GM18502 (cell line): ENCODE measurements around the gene BCORL1.

Experiments used
- ATAC-seq: cut with Tn5 transposase; IDR thresholded peaks from one replicate; pipeline ENCODE4 v1.9.1; 2021; ENCODE audit warnings: mild to moderate bottlenecking; ENCODE audit not compliant: unreplicated experiment, poor library complexity

The BCORL1 gene

DNA sequence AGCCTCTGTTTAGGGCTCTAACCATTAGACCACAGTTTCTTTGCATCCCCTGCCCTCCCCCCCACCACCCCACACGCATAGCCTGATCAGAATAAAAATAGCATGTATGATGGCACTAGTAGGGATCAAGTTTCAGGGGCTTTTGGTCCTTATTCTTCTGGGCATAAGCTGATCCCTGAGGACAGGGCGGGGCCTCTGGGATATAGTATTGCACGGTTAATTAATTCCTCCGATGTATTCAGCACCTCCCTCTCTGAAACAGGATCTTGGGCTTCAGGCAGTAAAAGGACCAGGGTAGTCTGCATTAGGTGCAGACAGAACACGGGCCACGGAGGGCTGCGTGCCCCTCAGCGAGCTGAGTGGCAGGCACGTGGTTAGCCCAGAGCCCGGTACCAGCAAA is 70.8 kb downstream of the BCORL1 start:
- no peak for ATAC-seq

DNA sequence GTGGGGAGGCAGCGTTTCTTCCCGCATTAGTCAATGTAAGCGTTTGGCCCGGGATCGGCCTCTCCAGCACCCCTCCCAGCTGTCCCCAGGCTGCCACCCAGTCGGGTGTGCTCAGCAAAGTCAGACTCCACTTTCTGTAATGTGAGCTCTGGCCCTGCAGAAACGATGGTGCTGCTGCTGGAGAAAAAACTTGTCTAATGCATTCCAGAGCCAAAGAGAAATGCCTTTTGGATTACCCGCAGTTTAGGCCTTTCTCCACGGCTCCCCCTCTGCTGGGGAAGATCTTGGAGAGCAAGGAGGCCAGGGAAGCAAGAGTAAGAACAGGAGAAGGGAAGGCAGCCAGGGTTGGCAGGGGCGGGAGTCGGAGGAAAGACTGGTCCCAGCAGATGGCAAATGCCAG is 72.7 kb downstream of the BCORL1 start:
- no peak for ATAC-seq

DNA sequence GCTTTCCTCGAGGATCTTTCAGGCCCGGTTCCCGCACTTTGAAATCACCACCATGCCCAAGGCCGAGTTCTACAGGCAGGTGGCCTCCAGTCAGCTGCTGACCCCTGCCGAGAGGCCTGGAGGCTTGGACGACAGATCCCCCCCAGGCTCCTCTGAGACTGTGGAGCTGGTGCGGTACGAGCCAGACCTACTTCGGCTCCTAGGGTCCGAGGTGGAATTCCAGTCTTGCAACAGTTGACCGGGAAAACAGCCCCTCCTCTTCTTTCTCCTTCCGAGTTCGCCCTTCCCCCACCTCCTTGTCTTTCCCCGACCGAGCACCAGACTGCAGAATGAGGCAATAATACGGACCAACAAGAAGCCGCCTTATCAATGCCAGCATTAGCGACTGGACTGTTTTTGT is 73.5 kb downstream of the BCORL1 start:
- no peak for ATAC-seq

DNA sequence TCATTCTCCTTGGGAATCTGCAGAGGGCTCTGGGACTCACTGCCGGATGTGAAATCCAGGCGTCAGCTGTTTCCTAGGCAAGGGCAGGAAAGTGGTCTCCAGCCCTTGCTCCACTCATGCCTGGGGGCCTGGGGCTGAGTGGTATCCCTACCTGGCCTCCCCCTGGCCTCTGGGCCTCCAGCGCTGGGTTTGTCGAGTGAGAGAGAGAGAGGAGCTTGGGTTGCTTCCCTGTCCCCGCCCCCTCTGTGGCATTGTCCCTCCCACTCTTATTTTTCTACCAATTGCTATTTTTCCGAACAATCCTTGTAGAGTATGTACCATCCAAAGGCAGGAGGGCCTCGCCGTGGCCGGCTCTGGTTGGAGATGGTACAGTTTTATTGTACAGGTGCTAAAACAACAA is 74.8 kb downstream of the BCORL1 start:
- no peak for ATAC-seq

DNA sequence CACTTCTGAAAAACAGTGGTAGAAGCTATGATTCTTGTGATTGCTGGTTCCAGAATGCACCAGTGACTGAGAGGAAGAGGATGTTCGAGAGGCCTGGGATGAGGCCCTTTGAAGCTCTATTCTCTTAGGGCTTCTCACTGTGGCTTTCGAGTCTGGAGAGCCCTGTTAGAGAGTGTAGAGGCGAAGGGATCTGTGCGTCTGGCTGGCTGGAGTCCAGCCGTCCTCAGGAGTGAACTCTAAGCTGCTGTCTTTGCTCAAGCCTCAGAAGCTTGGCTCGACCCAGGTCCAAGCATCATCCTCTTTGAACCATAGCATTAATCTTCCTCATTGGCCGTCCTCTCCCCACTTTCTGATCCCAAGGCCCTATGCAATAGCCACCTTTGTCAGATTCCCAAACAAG is 76.2 kb downstream of the BCORL1 start:
- no peak for ATAC-seq

DNA sequence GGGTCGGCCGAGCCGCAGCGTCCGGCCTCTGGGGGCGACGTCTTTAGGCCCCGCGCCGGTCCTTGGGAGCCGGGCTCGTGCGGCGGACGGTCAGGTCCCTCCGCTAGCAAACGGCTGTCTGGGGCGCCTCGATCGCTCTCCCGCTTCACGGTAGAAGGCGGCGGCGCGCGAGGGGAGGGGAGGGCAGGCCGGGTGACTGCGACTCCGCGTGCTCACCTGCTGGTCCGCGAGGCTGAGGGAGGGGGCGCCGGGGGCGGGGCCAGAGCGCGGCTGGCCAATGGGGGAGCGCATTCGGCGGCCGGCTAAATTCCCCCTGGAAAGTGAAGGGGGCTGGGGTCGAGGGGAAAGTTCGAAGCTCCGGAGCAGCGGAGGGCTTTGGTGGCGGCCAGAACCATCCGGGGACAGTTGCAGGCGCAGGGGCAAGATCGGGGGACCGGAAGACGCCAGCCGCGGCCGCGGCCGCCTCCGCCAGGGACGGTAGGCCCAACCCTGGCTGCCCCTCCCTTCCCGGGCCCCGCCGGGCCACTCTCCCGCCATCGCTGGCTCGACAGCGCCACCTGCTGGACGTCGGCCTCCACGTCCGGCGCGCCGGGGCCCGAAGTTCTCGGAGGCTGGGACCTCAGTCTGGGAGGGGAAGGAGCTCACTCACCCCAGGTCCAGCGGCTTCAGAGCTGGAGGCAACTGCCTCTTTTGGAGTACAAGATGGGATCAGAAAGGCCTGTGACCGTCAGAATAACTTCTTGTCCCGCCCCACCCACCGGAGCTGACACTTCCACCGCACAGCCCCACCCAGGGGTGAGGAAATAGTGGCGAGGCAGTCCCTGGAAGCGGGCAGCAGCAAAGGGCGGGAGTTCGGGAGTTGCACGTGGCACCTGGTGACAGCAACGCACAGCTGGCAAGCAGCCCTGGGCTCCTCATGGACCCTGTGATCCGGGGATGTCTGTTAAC is 78.0 kb downstream of the BCORL1 start:
- peak; percentile 92 for ATAC-seq

DNA sequence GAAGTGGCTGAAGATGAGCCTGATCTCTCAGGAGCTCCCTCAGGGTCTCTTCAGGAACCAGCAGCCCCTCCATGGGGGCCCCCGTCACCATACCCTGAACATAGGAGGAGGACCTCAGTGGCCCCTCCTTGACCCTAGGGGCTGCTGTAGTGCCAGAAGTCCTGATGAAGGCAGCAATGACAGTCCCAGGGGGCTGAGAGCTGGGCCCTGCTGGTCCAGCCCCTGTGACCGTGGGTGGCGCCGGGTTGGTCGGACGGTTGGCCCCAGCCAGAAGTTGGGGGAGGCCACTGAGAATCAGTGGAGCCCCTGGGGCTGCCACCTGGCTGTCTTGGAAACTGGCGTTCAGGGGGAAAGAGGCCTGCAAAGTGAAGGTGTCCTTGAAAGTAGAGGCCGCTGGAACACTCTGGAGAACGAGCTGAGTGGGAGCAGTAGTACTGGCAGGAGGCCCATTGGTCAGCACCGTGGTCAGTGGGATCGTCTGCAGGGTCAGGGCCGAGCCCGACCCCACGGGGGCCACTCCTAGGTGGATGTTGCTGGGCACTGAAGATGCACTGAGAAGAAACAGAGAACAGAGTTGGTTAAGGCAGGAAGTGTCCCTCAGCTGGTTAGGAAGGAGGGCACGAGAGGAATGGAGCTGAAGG is 84.7 kb downstream of the BCORL1 start:
- ATAC-seq, result no peak

DNA sequence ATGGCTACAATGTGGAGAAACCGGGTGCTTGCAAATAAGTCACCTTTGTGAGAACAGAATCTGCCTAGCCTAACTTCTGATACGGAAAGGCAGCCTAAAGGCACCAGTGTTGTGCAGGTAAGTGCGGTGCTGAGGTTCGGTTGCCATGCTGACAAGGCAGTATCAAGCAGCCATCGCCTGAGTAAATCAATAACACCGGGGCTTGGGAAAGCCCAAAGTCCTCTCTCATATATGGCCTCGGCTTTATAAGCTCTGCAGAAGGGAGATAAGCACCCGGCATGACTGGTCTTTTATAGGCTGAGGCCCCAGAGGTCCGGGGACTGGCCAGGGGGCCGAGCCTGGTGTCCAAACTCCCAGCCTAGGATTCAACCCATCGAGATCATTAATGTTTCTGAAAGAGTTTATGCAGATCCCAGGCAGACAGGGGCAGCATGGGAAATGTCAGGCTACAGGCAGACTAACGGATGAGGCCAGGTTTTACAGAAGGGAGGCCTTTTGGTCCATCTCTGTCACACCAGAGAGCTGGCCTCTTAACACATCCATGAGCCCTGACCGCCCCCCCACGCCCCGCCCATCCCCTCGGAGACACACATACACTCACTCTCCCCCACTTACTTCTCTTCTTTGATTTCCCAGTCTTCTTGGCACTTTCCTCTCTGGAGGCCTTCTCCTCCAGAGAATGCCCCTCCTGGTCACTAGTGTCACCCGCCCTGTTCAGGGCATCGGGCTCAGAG is 89.3 kb downstream of the BCORL1 start:
- ATAC-seq, result no peak

DNA sequence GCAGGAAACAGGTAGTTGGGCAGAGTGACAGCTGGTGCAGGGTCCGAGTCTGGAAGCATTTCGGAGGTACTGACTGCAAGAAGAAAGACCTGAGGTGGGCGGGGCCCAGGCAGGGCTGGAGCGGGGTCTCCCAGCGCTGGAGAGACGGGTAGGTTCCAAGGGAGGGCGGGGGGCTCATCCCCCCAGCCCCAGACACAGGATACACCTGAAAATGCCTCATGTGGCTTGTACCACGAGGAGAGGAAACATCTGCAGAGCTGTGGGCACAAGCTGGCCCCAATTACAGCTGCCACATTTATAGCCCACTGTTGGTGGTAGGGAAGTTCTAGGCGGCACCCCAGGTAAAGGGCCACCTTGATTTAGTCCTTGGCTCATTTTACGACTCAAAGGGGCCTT is 89.9 kb downstream of the BCORL1 start:
- ATAC-seq, result no peak

DNA sequence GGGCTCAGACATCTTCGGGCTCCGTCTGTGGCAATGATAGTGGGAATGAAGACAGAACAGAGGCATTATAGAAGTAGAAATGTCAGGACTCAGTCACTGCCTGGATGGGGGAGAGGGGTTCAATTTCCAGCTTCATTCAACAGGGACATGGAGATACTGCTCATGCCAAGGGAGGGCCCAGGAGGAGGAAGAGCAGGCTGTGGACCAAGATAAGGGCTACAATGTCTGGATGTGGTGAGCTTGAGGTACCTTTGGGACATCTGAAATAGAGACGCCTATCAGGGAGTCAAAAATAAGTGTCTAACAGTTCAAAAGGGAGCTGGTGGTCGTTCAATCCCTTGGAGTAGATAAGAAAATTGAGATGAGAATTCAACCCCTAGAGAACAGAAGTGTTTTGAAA is 93.3 kb downstream of the BCORL1 start:
- no peak for ATAC-seq

DNA sequence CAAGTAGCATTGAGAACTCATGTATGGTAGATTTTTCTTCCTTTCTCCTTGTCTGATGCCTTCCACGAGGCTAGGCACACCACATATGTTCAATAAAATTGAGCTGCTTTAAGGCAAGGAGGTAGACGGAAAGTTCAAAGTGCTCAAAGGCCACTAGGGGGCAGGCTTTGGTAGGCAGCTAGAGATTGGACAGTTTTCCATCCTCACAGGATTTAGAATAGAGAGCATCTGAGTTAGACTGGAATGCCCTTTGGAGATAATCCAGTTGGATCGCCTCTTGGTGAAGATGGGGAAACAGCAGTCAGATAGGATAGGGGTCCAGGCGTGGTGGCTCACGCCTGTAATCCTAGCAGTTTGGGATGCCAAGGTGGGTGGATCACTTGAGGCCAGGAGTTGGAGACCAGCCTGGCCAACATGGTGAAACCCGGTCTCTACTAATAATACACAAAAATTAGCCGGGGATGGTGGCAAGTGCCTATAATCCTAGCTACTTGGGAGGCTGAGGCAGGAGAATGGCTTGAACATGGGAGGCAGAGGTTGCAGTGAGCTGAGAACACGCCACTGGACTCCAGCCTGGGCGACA is 97.5 kb downstream of the BCORL1 start:
- no peak for ATAC-seq

DNA sequence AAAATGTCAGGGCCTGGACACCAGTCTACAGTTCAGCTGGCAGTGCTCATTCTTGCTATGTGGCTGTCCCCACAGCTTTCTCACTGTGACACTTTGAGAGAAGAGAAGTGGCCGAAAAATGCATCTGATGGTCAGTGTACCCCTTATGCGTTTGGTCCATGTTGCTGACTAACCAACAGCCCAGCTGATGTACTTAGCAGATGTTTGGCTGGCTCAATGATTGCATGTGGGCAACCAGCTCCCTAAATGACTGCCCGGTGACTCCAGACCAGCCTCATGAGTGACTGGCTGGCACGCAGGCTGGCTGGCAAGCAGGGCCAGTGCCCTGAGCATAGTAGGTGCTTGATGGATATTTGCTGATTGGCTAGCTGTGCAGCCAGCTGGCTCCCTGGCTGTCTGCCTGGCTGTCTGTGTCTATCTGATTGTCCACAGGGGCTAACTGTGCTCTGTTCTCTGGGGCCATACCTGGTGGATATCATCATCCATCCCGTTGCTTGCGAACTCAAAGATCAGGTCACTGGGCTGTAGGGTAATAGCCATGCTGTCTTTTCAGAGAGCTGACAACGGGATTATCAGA is 98.4 kb downstream of the BCORL1 start:
- ATAC-seq, result no peak

DNA sequence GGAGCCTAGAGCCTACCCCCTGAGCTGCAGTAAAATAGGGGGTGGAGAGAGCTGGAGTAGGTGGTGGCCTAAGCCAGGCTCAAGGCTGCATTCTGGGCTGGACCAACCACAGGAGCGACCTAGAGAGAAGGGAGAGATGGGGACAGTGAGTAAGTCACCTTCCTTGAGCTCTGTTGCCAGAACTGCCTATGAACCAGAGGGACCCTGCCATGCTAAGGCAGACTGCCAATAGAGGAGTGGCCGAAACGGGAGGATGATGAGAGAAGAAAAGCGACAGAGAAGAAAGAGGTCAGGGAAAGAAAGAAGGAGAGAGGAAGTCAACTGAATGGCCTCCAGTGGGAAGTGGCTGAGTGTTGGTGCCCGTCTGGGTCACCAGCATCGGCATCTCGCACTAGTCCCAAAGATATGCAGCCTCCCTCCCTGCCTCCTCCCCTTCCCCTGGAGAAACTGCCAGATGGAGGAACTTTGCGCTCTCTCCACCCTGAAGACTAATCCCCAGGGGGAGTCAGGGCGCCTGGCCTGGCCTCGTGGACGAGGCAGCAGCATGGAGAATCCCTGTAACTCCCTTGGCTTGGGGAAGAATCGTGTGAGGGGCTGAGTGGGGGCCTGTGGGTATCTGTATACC is 99.1 kb downstream of the BCORL1 start:
- no peak for ATAC-seq

DNA sequence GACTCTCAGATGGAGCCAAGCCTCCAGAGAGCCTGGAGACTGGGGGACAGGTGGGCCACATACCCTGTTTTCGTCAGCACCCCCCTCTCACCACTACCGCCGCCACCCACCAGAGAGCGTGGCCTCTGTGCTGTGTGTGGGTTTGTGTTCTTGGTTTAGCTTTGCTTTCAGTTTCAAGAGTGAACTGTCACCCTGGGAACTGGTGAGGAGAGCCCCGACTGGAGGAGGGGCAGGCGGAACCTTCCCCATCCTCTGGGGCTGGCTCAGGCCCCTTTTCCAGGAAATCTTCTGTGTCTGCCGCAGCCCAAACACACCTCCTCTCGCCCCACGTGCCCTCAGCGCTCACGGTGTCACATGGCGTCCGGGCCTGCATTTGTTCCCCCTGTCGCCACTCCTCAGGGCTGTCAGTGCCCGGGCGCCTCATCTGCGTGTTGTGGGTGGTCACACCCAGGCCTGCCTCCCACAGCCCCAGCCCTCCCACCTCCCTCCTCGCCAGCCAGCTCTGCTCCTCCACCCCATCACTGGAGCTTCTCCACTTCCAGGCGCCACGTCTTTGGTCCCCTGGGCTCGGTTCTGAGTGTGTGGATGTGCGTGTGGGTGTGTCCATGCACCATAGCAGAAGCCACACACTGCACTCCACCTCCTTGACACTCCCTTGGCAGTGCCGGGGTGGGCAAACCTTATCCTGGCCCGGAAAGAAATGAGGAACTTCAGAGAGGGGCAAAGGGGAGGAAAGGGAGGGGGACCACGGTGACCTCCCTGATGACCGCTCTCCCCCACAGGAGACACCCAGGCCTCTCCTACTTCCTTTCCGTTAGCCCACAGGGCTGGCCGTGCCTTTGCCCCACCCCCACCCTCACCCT is 100.0 kb downstream of the BCORL1 start:
- peak; percentile 64 for ATAC-seq

DNA sequence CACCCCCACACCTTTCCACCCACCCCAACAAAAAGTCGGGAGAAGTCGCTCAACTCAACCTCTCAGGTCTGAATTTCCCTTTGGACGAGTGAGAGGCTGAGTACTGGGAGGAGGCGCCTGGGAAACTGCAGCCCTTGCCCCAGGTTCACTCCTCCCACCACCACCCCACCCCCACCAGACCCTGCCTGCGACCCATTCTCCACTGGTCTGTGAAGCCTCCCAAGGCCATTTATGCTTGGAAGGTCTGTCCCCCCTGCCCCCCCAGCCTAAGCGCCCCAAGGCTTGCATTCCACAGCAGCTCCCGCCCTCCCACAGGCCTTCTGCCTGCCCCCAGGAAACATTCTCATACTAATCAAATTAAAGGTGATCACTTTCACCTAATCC is 100.7 kb downstream of the BCORL1 start:
- ATAC-seq, result no peak

DNA sequence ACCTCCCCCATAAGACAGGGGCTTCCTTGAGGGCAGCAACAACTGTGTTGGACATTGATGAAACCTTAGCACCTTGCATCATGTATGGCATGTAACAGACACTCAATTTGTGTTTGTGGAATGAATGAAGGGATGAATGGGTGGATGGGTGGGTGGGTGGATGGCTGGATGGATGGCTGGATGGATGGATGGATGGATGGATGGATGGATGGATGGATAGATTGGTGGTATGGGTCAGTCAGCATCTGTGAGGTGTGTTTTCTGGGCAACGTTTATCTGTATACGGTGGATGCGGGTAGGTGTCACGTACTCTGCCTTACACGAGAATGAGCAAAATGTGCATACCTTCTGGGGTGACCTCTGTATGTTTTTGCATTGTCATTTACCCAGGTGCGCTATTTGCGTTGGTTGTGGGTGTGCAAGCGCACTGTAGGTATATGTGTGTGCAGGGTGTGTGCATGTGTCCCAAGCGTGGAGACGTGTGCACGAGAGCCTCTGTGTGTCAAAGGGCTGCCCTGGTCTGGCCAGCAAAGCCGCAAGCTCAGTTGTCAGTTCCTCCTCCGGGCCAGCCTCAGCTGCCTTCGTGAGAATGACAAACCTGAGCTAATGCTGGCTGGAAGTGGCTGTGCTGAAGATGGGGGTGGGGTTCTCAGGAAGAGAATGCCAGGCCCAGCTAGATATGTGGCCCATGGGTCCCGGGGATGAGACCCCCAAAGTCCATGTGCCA is 101.4 kb downstream of the BCORL1 start:
- no peak for ATAC-seq

DNA sequence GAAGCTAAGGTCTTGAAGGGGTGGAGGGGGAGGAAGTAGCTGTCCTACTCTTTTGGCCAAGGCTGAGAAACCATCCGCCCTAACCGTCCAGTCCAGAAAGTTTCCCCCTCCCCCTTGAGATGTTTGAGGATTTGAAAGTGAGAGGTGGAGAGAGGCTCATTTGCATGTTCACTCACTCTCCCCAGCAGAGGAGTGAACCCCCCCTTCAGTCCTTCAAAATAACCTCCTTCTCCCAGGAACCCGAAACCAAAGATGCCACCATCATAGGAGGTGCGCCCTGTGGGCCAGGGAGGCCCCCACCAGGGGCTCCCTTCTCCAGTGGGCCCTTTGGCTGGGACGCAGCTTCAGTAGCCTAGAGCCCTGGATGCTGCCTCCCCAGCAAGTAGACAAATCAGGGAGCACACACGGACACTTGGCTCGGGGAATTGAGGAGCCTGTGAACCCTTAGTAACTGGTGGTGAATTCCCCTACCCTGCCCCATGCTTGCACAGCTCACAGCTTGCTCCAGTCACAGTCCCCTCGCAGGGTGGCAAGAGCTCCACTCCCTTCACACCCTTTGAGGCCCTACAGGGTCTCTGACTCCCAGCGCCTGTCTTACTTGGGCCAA is 102.3 kb downstream of the BCORL1 start:
- ATAC-seq, result peak; percentile 40
